ENCODE data around the gene MEIS2.

MEIS2 gene

DNA sequence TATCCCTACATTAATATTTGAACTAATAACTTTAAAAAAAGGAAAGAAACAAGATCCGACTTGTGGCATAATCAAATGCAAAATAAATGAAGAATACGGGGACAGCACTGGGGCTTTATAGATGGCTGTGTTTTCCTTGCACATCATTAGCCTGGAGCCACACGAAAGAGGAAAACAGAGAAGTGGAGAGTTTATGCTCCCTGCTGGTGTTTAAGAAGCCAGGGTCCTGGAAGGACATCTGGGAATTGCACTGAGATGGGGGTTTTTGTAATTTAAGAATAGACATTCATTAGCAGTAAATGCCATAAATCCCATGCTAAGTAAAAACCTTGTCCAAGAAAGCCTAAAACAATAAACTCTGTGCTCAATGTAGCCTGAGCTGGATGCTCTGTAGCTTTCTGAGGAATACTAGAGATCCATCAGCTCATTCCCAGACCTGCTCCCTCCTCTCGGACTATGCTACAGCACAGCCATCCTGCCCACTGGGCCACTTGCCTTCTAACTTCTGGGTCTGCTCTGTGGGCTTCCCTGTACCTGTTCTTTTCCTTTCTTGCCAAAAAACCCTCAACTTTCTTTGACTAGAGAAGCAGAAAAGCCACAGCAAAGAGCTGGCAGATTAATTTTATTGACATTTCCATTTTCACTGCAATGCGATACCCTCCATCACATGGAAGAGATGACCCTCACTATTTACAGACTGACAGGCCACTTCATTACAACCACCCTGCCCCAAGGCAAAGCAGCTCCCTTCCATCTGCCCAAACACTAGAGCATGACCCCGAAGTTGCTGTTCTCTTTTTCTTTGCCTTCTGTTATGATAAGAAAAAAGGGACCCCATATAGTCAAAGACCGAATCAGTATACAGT, 62.3 kb downstream of the MEIS2 start:
- DNase-seq: no peak

DNA sequence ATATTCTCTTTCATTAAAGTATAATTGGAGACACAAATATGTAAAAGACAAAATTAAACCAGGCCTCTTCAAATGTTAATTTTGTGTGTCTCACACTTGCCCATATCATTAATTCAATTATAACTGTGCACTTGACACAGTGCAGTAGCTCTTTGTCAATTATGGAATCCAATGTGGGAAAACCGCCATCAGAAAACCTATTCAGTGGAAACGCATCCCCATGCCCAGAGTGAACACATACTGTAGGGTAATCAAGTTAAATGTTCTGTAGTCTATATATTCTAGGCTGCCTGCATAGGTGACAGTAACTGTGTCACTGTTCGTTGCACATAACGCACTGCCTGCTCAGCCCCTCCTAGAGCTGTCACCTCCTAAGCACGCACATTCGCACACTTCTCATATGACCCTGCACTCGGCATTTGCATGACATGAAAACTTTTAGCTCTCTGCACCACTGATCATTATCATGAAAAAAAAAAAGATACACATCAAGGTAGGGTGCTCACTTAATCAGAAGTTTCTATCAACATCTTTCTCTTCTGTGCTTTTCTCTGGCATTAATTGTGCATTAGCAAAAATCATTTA, 63.2 kb downstream of the MEIS2 start:
- DNase-seq: no peak

DNA sequence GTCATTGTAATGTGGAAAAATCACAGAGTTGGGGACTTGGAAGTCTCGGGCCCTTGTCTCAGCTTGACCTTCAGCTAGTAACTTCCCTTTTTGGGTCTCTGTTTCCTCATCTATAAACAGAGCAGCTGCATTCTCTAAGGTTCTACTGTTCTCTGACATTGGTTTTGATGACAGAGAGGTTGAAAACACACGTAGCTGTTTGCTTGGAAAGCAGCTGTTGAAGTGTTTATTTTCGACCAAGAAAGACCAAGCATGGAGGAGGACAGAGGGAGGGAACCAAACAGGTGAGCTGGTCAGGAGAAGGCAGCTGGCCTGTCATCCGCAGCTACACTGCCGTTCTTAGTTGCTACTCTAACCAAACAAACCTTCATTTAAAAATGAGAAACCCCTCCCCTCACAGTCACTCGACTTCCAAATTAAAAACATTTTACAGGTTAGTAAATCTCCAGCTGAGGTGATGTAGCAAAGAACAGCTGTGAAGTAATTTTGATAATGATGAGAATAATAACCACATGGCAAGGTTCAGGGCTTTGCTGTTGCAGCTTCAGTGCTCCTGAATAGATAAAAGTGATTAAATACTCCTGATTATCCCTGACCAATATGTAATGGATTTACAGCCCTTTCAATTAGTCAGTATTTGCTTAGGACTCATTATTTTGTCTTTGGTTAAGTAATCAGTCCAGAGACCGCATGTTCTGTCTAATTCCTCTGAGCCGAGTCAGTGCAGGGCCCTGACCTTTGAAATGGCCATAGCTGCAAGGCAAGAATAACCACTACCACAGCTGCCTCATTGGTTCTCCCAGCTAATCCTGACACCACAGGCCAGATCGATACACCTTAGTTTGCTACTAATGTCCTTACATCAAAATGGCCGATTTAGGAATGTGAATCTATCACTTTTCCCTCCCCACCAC, 65.3 kb downstream of the MEIS2 start:
- no peak for DNase-seq

DNA sequence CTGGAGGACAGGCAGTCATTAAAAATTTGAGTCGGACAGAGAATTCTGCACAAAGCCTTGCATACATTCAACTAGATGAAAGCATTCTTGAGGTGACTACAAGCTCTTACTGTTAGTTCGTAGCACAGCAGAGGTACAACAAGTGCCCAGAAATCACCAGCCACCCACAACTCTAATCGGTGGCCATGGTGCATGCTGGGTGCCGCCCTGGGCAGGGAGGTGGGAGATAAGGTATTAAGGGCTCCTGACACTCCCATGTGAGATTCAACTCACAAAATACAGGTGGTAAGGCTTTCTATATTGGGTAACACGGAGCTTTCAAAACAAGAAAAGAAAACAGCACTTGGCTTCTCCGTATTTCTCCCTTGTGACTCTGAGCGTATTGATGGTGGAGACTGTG, 66.0 kb downstream of the MEIS2 start:
- DNase-seq: no peak

DNA sequence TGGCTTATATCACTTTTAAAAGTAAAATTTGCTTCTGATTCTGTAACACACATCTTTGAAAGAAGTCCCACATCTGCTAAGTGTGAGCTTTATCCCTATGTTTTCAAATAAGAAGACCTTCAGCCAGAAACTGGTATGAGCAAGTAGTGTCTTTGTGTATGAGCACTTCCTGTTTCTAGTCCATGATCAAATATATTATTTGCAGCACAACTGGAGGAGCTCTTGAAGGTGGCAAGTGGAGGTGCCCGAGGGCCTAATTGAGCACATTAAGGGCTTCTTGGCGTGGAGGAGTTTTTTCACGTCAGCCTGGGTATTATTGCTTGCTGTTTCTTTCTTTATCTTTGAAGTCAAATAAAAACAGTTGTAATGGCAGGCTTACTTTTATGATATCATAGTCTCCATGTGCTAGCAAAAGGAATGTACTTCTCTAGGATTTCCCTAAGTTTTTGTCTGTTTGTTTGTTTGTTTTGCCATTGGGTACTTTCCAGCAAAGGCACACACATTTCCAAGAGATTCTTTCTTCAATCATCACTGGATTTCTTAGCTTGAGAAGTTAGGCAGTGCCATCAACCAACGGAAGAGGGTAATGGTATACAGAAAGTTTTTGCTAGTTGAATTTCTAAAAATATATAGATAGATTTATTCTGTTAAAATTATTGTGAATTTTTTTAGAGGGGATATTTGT, 68.1 kb downstream of the MEIS2 start:
- no peak for DNase-seq

DNA sequence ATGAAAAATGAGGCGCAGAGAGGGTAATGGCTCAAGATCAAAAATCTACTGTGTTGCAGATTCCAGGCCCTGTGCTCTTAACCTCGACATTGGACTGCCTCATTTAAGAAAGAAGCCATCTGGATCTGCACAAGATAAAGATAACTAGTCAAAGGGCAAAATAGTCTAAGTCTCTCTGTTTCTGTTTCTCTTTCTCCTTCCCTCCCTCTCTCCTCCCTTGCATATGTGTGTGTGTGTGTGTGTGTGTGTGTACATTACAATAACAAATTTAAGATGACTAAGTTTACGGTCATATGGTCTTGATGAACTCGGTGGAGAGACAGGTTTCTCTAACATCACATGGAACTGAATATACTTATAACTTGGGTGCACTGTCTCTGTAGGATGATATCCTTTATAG, 69.2 kb downstream of the MEIS2 start:
- DNase-seq: no peak

DNA sequence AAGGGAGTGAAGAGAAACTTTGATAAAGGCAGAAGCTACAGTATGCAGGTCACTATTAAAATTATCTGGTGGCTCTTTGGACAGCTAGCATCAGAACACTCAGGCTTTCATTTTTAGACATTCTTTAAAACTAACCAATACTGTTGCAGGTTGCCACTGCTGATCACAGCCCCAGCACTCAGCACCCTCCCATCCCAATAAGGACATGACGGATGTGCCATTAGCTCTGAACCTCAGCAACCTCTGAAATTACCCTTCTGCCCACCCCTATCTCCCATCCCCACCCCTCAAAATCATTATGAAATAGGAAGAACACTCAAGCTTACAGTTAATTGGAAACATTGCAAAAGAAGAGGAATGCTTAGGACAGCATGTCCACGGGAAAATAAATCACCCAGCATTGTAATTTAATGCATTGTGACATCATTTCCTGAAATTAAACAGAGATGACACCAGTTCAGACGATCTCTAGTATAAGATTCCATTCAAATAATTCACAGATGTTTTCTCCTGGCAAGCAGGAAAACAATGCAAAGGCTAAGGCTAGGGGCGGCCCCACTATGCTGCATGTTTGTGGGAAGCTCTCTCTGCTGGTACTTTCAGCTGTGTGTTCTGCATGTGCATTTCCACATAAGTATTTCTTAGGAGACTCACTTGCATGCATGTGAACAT, 71.6 kb downstream of the MEIS2 start:
- DNase-seq: no peak

DNA sequence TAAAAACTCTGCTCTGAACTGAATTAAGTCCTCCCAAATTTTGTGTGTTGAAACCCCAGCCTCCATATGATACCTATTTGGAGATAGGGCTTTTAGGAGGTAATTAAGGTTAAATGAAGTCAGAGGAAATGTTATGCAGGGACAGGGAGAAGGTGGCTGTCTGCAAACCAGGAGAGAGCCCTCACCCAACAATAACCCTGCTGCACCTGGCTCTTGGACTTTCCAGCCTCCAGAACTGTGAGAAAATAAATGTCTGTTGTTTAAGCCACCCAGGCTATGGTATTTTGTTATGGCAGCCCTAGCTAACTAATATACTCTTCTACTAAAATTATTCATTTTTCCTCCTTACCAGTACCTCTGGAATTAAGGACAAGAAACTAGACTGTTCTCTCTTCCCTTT, 79.5 kb downstream of the MEIS2 start:
- DNase-seq: no peak

DNA sequence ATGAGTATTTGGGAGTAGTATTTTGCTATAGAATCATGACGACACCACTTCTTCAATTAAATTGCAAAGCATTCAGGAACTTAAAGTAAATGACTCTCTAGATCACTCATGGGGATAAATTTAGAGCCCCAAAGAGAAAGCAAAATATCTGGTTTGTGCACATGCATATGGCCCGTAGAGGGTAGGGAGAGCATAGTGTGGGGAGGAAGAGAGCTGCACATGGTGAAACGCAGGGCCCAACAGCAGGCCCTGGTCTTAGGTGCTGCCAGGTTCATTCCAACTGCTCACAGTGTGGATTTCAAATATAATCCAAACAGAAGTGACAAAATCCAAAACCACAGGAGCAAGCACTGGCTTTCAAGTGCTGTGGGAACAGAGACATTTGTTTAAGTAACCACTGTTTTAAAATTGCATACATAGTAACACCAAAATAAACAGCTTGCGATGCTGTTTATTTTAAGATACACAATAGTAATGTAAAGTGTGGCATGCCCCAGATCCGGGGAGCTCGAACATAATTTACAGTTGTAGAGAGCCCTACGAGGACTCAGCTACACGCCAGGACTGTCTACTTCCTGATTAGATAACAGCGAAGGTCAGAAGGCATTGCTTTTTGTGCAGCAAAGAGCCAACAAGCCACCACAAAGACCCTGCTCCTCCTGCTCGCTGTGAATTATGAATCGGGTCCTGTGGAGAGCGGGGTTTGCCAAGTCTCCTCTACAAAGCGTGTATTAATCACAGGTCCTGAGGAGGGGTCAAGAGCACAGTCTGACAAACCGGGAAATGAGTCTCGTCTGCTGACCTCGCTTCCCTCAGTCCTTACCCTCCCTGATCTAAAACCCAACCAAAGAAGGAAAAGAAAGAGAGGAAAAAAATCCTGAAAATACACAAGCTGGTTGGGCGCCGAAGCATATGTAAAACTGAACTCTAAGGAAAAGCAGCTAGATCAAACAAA, 80.6 kb downstream of the MEIS2 start:
- no peak for DNase-seq

DNA sequence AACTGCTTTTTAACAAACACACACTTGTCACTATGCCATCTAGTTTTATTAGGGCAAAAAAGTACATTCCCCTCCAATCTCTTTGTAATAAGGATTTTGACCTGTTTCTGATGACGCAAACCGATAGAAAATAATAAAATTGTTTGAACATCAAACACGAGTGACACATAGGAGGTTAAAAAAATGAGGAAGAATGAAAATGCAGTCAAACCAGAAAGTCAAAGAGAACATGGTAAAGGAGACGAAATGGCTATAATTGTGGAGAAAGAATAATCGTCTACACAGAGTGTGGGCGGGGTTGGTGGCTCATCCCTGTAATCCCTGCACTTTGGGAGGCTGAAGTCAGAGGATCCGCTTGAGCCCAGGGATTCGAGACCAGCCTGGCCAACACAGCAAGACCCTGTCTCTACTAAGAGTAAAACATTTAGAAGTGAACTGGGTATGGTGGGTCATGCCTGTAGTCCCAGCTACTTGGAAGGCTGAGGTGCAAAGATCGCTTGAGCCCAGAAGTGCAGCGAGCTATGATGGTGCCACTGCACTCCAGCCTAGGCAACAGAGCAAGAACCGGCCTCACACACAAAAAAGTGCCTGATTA, 83.2 kb downstream of the MEIS2 start:
- DNase-seq: no peak

DNA sequence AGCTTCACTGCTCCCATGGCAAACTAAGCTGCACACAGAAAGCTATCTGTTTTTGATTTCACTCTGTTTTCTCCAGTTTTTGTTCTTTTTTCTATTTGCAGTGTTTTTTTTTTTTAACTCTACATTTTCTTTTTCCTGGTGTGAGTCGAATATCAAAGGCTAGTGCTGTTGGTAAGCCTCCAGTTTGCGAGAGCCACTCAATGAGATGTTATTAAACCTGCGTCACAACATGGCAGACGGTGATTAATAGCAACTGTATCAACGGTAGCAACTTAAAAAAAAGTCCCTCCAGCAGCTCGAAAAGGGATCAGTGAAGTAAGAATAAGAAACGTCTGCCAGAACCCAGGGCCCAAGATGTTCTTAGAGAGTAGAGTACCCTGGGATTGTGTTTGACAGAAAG, 84.1 kb downstream of the MEIS2 start:
- DNase-seq: no peak

DNA sequence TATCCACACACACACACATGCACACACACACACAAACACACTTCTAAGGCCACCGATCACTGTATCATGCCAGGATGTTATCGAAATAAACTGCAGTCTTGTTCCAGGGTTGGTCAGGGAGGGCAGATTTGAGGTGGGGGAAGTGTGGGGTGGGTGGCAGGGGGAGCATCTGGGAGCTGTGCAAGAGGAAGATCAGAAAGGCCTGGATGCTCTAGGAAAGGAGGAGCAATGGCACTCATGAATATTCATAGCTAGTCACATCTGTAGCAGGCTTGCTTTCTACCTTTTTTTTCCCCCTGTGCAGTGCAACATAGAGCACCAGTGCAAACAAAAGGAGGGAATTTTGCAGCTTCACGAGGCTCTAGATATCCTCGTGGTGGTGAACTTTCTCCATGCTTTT, 84.9 kb downstream of the MEIS2 start:
- DNase-seq: no peak

DNA sequence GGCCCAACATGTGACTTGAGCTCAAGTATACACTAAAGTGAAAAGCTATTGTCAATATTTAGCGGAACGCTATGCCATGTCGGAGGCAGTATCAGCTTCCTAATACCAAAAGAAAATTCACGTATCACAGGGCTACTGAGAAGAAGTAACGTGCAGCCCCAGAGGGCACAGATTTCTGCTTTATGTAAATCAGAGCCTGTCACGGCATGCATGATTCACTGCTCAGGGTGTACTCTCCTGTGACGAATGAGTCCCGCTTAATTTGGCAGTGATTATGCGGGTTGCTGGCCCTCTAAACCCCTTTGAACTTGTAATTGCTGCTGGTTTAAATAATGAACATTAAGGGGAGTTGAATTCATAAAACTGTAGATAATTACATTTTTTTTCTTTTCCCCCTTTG, 85.3 kb downstream of the MEIS2 start:
- DNase-seq: no peak

DNA sequence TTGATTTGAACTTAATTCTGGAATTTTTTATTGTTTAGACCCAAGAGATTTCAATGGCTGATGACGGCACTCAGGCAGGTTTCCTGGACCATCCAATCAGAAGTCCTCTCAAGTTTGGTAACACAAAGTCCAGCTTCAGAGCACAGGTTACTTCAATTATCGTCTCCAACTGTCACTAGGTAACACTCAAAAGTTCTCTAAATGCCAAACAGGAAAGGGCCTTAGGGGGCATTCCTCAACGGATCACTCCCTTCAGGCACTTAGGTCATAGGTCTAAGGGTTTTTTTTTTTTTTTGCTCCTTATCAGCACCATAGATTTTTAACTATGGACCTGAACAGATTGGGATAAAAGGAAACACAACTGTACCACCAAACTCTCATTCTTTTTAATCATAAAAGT, 85.8 kb downstream of the MEIS2 start:
- DNase-seq: no peak

DNA sequence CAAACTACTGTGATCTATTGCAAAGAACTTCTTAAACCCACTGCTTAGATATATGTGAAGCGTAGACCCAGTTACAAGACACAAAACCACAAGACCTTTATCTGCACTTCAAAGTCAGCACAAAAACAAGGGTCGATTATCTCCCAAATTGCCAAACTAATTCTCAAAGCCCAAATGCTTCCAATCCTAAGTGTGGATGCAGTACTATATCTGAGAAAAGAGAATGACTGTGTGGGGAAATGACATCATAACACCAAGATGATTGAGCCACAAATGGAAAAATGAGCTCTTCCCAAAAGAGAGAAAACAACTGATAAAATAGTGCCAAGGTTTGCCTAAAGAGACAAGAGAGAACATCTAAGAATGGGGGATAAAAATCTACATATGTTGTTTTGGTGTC, 86.2 kb downstream of the MEIS2 start:
- DNase-seq: no peak

DNA sequence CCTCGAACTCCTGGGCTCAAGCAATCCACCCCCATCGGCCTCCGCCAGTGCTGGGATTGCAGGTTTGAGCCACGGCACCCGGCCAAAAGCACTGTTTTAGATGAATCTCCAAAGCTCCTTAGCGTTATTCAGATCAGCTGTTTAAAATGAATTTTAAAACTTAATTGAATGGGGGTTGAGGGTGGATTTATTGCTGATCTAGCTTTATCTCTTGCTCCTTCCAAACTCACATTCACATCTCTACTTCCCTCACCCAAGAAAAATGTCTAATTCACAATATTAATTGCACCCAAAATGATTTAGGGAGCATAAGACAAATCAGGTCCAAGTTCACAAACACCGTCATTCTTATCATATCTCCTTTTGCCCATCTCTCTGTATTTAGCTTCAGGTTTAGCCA, 89.8 kb downstream of the MEIS2 start:
- DNase-seq: no peak

DNA sequence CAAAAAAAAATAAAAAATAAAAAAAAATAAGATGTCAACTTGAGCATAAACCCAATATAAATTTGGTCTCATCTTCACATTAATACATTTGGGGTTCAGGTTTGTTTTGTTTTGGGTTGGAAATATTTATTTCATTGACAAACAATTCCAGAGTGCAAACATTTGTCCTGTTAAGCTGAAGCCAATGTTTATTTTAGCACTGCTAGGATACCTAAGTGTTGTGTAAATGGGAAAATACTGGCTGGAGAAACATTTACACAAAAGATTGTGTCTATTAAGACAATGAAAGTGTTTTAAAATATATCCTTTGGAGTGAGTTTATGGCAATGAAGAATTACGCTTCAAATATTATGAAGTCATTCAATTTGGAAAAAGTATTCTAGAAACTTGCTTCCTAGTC, 91.1 kb downstream of the MEIS2 start:
- DNase-seq: no peak

DNA sequence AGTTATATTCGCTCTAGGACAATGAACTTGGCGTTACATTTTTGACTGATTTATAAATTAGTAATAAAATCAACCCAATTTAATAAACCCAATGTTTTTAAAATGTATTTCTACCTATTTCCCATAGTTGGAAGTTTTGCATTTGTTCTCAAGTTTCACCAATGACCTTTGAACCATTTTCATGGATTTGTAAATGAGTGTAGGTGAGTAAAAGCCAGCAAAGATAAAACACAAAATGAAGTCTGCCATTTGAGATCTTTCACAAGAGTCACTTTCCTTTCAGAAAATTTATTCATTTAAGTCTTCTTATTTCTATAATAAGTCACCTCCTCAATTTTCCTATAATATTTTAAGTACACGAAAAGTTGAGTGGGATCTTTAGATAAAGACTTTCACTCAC, 92.1 kb downstream of the MEIS2 start:
- DNase-seq: no peak

DNA sequence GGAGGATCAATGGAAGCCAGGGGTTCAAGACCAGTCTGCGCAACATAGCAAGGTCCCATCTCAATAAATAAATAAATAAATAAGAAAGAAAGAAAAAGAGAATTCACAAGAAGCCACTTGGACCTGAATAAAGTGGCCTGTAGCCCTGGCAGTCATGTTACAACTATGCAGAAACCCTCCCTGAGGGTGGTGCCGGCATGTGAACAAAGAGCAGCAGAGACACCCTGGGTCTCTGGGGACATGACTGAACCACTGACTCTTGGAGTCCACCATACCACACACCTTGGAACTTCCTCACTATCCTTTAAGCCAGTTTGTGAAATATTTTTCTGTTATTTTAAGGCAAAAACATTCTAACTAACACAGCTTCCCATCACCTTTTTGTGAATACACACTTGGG, 93.0 kb downstream of the MEIS2 start:
- no peak for DNase-seq

DNA sequence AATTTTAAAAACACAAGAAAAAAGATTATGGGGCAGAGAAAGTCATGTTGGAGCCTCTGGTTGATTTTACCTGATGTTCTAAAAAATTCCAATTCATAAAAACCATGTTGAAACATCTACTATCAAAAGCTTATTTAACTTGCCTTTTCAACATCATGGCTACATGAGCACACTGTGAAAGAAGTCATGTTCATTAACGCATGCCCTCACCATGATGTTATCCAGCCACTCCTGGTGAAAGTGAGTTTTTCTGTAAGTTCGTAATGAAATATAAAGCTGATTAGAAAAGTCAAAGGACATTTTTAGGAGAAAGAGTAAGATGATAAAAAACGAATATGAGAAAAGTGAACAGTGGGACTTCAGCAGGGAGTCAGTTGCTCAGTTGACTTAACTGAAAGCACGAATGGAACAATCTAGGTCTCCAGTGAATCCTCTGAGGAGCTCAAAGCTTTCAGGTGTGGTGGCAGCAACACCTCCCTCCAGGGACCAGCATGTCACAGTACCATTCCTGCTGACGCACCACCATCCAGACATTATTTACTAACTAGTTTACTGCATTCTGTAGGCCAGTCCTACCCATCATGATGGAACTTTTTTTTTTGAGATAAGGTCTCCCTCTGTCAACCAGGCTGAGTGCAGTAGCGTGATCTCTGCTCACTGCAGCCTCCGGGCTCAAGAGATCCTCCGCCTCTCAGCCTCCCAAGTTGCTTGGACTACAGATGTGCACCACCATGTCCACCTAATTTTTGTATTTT, 95.2 kb downstream of the MEIS2 start:
- DNase-seq: no peak

Measured in activated T-cell treated with anti-CD3 and anti-CD28 coated beads for 4 hours (primary cell).